ENCODE results near the gene P2RY12.

DNA sequence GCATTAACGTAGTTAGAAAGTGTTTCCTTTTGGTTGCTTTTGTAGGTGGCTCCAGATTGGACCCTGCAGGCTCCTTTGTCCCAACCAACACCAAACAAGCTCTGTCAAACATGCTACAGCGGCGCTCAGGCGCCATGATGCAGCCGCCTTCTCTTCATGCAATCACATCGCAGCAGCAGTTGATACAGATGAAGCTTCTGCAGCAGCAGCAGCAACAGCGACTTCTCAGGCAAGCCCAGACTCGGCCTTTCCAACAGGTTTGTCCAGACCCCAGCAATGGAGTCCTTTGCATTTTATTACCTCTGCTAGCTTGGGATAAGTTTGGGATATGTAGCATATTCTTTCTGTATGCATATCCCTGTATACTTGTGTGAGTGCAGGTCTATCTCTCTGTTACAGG, 10.1 kb upstream of the P2RY12 start:
- TF ChIP-seq, protein P1, sequence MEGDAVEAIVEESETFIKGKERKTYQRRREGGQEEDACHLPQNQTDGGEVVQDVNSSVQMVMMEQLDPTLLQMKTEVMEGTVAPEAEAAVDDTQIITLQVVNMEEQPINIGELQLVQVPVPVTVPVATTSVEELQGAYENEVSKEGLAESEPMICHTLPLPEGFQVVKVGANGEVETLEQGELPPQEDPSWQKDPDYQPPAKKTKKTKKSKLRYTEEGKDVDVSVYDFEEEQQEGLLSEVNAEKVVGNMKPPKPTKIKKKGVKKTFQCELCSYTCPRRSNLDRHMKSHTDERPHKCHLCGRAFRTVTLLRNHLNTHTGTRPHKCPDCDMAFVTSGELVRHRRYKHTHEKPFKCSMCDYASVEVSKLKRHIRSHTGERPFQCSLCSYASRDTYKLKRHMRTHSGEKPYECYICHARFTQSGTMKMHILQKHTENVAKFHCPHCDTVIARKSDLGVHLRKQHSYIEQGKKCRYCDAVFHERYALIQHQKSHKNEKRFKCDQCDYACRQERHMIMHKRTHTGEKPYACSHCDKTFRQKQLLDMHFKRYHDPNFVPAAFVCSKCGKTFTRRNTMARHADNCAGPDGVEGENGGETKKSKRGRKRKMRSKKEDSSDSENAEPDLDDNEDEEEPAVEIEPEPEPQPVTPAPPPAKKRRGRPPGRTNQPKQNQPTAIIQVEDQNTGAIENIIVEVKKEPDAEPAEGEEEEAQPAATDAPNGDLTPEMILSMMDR (conservative IDR thresholded peaks at IDR 0.05; ENCODE audit: low read length): no peak
- no peak for TF ChIP-seq EZH2phosphoT487 (IDR thresholded peaks at IDR 0.05; ENCODE audit: borderline replicate concordance, low read depth, low read length)

All from OCI-LY7 (cell line).